Neural cell (in vitro differentiated cells): Measurements from ENCODE around the gene BACE1-AS.

Experiments
- CTCF ChIP-seq: fragments of 450-650 bp; IDR thresholded peaks from 2 replicates; pipeline ENCODE4 v1.5.1; 2014; ENCODE audit warnings: antibody characterized with exemption, mild to moderate bottlenecking, moderate library complexity; ENCODE audit not compliant: poor library complexity, severe bottlenecking
- EZH2 ChIP-seq: fragments of 200-600, 300-800 bp; shearing (Covaris generic), sonication (generic); IDR thresholded peaks from 2 replicates; pipeline ENCODE4 v1.6.1; 2014; ENCODE audit warnings: antibody characterized with exemption, low read length, borderline replicate concordance, mild to moderate bottlenecking; ENCODE audit not compliant: insufficient read depth, poor library complexity, severe bottlenecking
- SMC3 ChIP-seq: fragments of 450-650 bp; conservative IDR thresholded peaks from 2 replicates; pipeline ENCODE4 v1.6.1; 2014; ENCODE audit warnings: antibody characterized with exemption, mild to moderate bottlenecking, moderate library complexity; ENCODE audit not compliant: poor library complexity

- TF ChIP-seq CTCF: no peak
- no peak for TF ChIP-seq EZH2
- TF ChIP-seq SMC3: no peak
Measured at GRCh38 chr11:117289795-117290194, 1.4 kb upstream of the BACE1-AS start.
